NCI-H2081 (cell line): Measurements from ENCODE around the gene C1orf105.
"Not testable (repeated sequence)": the region's sequence is repeated elsewhere in the genome, so short reads cannot be mapped to it uniquely, and the experiment has no call there.

Experiments
- DNase-seq, 2 experiments: peaks; one replicate each; lab custom pipeline; 2025; lab: John Stamatoyannopoulos, UW

The C1orf105 gene

DNA sequence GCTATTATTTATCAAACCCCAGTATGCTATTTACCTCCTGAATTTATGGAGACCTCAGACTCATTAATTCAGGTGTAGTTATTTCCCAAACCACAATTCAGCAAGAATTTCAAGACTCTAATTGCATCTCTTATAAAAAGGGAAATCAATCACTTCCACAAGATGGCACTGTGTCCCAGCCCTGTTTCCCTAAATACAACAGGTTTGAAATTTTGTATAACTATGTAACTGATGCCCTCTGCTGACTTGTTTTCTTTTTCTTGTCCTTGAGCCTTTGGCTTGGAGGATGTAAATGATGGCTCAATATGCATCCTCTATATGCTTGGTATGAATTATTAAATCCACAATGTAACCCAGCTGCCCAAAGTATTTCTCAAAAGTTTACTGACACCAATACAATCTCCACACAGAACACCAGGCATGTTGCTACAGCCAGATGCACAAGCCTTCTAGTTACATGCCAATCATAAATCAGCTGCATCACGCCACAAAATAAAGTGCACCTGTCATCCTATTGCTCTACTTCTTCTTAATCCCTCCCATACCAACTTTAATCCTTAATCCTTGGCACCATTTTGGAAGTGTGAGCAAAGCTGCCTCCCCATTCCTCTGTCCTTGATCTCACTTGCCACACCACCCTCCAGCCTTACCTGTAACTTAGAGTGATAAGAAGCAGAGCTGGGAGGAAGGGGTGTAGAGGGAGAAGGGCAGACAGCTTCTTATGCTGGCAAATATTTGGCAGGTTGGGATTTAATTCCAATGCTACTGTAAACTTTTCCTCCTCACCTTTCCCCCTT is 9.0 kb downstream of the C1orf105 start:
- peak; percentile 55 to 62 for DNase-seq

DNA sequence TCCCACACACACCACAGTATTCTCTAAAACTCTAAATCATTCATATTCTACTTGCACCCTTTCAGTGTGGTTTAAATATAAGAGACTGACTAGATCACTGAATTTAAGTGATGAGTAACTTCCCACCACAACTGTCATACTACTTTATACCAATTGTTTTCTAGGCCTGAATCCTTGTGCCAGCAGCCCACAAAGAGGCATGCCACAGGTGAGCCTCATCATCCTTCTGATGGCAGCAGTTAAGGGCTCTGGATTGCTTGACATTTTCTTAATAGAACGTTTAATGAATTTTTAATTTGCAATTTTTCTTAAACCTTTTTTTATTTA is 9.6 kb downstream of the C1orf105 start:
- no peak for DNase-seq

DNA sequence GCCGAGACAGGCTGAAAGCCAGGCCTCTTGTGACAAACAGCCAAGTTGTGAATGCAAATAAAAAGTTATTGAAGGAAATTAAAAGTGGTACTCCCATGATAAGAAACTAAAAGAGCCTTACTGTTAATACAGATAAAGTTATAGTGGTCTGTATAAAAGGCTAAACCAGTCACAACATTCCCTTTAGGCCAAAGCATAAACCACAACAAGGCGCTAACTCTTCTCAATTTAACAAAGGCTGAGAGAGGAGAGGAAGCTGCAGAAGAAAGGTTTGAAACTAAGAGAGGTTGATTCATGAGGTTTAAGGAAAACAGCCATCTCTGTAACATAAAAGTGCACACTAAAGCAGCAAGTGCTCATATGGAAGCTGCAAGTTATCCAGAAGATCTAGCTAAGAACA is 10.7 kb downstream of the C1orf105 start:
- DNase-seq = no peak

DNA sequence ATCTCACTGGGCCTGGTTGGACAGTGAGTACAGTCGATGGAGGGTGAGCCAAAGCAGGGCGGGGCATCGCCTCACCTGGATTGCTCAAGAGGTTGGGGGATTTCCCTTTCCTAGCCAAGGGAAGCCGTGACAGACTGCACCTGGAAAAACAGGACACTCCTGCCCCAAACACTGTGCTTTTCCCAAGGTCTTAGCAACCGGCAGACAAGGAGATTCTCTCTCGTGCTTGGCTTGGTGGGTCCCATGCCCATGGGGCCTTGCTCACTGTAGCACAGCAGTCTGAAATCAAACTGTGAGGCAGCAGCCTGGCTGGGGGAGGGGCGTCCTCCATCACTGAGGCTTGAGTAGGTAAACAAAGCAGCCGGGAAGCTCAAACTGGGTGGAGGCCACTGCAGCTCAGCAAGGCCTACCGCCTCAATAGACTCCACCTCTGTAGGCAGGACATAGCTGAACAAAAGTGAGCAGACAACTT is 11.3 kb downstream of the C1orf105 start:
- no peak for DNase-seq

DNA sequence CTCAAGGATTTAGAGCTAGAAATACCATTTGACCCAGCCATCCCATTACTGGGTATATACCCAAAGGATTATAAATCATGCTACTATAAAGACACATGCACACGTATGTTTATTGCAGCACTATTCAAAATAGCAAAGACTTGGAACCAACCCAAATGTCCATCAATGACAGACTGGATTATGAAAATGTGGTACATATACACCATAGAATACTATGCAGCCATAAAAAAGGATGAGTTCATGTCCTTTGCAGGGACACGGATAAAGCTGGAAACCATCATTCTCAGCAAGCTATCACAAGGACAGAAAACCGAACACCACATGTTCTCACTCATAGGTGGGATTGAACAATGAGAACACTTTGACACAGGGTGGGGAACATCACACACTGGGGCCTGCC is 16.7 kb downstream of the C1orf105 start:
- DNase-seq = not testable (repeated sequence)

DNA sequence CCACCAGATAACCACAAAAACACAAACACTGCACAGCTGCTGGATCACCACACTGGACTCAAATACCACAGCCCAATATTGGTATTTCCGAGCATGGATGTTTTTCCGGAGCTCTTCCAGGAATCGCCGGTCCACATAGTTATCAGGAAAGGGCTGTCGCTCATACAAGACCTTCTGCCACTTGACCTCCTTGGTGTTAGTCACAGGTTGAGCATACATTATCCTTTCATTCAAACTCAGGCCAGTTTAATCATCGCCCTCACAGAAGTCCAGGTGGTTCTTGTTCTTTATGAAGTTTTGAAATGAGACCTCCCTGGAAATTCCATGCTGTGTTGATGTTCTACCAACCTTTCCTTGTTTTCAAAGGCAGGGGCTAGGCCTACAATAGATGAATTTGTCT is 21.9 kb downstream of the C1orf105 start:
- no peak for DNase-seq

DNA sequence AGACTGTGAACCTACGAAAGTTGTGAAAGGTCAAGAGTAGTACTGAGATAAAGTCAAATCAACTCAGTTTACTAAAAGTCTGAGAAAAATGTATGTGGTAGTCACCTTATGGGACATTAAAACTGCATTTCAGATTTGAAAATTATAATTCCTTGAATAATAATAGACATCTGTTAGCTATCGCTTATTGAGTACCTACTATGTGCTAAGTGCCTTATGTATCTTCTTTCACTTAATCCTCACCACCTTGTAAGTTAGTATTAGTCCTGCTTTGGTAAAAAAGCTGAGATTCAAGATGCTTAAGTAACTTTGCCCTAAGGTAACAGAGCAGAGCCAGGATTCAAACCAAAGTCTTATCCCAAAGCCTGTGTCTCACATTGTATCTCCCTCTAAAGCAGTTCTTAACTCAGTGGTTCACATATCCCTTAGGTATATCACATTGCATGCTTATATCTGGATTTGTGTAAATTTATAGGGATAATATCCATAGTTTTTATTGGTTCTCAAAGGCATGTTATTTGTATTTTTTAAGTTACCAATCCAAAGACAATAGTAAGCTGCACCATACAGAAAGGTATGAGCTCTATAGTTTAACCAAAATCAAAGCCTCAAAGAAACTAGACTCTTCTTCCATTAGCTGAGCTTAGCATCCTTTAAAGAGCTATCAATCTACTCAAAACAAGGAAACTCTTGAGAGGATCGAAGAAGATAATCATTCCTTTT is 22.5 kb downstream of the C1orf105 start:
- no peak for DNase-seq

DNA sequence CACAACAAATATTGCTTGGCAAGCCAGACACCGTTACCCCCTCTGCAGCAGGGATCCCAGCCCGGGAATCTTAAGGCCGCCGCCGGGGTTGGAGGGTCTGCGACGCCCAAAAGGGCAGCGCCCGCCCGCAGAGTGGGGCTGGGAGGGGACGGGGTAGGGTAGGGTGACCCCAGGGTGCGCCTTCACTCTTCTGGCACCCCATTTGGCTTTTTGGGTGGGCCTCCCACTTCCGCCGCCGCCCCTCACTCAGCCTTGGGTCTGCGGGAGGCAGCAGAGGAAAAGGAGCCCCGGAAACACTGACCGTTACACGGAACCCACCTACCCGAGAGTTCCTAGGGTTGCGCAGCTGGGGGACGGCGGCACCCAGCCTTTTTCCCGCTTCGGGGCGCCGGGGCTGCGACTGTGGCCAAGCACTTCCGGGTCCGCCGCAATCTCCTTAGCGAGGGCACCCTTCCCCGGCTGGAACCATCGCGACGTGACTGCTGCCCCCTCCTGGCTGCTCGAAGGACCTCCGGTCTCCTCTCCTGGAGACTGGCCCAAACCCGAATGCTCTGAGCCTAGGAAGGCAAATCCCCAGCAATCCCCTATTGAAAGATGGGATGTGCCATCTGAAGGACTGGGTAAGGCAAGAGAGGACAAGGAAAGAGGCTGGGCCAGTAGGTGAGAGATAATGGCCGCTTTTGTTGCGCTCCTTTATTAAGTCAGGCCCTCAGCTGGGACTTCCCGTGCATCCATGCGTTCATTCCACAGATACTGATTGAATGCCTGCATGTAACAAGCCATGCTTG is 23.4 kb downstream of the C1orf105 start, which contains the start of gene PIGC:
PIGC (minus strand) TSS at position 404 of the 788 bp plus-strand sequence. CDS start 1,447 bp downstream, outside the sequence.
- DNase-seq = peak; percentile 90 to 91

DNA sequence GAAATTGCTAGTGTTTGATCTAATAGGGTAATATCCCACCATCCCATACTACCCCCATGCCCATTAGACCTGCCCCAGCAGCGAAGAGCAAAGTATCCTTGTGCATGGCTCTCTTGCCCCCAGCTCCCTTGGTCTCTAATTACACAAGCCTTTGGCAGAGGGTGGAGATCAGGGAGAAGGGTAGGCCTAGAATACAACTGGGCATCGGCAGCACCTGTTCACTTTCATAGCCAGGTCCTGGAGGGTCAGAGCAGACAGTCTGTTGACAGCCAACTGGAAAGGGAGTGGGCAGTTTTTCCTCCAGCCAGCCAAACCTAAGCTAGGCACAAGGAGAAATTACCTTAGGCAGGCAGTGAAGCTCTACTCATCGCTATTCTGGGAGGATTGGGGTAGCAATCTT is 26.1 kb downstream of the C1orf105 start:
- no peak for DNase-seq

DNA sequence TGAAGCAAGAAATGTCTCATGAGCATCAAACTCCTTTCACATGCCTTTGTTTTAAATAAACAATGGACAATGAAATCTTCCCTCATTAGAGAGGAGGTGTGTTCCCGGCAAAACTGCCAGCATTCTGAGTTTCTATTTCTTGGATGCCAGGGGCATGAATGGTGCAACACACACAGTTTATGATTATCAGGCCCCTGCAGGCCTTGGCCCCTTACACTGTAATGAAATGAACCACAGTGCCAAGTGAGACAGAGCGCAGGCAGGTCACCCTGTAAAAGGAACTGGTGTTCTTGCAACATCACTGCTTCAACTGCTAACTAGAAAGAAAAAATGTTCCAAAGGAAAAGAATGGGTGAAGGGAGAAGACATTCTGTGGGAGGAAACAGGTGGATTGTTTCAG is 27.2 kb downstream of the C1orf105 start:
- DNase-seq = no peak

DNA sequence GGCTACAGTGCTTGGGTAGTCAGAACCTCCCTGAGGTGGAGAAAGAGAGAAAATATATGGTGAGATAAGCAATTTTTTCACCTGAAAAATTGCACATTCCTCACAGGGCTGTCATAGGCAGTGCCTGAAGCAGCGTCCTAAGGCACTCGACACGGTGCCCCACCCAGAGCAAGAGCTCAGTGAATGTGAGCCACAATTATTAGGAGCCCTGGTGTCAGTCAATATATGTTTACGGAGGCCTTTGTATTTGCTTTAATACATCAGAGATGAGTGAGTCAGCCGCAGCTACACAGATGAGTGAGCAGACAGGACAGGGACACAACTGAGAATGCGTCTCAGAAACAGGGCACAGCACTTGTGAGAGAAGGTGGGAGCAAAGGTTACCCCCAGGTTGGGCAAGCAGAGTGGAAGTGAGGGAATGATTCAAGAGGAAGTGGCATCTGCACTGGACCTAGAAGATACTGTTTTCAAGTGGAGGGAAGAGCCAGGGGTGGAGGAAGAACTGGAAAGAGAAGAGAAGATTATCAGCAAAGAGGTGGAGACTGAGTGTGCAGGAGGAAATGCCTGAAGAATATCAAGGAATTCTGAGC is 28.6 kb downstream of the C1orf105 start:
- DNase-seq = no peak

DNA sequence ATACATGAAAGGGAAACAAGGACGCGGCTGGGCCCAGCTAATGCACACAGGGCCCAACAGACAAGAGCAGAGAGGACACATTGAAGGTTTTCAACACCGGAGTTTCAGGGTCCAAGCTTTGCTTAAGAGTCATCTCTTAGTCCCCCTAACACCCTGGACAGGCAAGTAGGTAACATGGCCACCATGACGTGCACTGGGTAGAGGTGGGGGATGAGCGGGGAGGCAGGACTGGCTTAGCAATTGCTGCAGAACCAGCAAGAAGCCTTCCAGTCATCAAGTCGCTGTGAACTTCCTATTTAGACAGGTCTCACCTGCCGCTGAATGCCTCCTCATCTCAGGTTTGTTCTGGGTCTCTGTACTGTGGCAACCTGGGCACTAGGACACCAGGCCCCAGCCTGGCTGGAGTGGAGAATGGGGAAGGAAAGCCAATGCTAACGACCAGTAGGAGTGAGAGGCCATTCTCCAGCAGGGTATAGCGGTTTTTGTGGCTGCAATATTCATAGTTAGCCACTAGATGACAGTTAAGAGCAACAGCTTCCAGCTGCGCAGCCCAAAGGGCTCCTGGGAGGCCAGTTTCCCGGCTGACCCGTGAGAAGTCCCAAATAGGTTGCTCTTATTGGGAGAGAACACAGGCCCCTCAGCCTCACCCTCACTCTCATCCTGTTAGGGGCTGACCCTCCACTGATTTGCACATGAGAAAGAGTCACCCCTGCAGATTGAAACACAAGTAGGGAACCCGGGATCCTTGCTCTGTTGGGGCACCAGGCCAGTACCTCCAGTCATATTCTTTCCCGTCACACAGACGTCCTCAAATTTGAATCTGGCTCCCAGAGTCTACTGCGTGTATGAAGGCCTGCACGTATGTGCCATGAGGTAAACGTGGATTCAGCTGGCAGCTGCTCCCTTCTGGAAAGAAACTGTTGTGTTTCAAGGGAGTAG is 29.4 kb downstream of the C1orf105 start:
- DNase-seq = peak in 1 of 2 experiments; percentile 16

DNA sequence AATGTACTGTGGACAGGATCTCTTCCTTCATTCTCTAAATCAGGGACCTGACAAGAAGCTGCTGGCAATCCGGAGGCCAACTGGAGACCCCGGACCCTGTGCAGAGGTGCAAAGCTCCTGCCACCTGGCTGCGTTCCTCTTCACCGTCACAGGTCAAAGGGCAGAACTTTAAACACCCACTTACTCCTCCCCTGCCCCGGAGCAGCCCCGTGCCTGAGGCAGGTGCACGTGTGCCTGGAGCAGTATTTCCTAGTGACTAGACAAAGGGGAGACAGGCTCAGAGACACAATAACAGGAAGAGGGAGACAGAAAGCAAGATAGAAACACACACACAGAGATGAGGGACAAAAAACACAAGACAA is 30.0 kb downstream of the C1orf105 start:
- DNase-seq = no peak

DNA sequence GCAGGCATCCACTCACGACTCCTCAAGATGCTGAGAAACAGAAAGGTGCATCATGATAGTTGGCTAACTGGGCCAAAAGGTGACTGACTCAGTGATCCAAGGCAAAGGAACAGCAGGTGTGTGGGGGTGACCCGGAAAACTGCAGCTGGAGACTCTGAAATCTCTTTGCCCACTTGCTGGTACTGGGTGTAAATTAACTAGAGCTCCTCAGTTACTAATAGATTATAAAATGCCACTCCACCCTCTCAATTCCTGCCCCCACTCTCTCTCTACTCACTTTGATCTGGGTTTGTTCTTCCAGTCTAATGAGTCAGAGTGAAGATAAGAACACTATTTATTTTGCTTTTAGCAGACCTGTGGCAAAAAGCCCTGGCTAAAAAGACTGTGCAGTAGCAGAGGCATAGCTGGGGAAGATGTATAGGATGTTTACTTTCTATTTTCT is 30.5 kb downstream of the C1orf105 start:
- DNase-seq = no peak

DNA sequence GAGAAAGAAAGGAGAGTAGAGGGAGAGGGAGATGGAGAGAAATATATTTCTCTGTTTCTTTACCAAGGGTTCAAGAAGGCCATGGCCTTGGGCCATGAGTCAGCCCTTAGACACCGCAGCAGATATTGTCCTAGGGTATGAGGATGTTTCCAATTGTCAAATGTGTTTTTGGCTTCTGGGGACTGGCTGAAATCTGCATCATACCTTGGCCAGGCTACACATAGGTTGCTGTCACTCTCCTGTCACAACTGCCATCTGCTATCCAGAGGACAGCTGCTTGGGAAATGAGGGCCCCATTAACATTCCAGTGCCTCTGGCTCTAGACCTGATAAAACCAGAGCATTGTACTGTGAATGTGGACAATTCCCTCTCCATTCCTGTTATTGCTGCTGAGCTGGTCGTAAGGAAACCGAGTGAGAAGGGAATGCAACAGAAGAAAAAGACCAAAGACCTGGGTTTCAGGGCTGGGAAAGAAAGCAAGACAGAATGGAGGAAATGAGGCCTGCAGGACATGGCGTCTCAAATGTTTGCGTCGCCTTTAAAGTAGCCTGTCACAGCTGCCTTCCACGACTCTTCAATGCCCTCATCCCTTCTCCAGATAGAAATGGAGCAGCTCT is 32.2 kb downstream of the C1orf105 start:
- no peak for DNase-seq

DNA sequence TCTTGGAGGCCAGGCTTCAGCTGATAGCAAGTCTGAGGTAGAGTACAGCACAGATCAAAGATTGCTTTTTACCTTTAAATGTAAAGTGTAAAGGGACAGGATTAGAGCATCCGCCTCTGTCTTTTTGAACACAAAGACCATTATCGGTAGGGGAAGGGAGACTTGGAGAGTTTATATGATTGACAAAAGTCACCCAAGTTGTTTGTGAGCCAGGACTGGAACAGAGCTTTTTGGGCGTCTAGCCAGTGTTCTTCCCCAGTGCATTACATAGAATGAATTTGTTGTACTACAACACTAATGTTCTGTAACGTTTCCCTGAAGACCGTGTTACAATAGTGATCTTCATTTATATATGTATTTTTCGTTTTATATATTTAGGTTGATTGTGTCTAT is 32.7 kb downstream of the C1orf105 start:
- peak in 1 of 2 experiments; percentile 15 for DNase-seq

DNA sequence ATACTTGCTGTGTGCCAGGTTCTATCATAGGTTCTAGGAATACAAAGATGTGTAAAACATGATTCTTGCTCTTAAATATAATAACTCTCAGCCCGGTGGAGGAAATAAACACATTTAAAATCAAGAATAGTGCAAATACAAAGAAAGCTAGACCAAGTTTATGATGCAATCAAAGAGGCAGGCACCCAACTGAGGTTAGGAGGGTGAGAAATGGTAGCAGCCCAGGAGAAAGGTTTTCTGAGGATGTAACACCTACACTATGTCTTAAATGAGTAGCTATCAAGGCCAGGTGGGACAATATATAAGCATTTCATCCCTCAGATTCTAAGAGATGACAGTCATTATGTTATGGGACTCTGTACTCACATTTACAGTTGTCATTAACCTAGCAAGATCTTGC is 33.1 kb downstream of the C1orf105 start:
- no peak for DNase-seq

DNA sequence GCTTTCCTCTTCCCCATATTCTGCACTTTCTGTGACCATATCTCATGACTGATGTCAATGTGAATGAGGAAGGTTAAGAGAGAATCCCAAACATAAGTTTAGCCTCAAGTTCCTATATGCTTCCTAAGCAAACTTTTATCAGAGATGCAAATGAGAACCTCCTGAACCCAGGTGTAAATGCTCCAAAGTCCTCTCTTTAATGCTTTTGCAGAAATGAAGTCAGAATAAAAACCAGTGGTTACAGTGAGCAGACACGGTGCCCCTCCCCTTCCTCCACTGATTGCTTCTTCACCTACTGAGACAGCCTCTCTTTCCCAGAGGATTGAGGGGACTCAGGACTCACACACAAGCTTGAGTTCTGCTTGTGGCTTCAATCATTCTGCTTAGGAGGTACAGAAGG is 35.0 kb downstream of the C1orf105 start:
- no peak for DNase-seq

DNA sequence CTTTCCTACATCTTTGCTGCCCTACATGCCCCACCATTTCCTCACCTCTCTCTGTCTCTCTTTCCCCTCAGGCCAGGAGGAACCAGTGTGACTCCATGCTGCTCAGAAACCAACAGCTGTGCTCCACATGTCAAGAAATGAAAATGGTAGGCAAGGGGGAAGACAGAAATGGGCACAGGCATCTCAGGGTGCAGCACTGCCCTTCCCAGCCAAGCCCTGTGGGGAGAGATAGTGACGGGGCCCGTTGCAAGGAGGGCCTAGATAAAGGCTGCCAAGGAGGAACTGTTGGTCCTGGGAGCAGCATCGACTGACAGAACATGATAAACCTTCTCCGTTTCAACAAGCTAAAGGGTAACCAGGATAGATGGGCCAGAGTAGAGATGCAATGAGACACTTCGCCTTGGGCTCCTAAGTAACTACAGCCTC is 35.9 kb downstream of the C1orf105 start:
- no peak for DNase-seq

DNA sequence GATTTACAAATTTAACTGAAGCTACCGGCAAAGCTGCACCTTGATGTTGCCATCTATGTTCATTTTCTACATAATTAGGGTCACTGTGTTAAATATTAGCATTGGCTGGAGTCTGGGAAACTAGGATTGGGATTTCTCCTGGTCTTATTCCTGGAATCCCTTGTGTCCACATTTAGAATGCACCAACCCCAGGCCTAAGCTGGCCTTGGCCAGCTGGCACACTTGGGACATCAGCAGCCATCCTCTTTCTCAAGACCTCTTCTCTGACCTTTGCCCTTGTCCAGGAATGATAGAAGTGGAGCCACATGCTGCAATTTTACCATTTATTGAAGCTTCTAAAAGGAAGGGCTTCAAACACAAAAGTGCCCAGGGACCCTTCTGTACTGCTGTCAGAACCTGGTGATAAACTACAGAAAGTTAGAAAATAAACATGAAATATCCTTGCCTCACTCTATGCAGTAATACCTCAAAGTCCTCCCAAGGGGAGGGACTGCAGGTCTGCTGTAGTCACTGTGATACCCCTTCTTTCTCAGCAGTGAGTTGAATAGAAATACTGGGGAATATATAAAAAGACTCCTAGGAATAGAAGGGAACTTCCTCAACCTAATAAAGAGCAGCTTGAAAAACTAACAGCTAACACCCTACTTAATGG is 37.1 kb downstream of the C1orf105 start:
- no peak for DNase-seq
